ENCODE data around the gene SPATS2L.

SPATS2L gene

GRCh38 chr2:200353874-200354273, 47.4 kb downstream of the SPATS2L start:
- H3K4me1 ChIP-seq (ENCODE audit: insufficient read depth, poor library complexity, severe bottlenecking) = peaks cover 5% of the 10 kb centered on the region
- H3K4me3 ChIP-seq (ENCODE audit: severe bottlenecking) = no peak overlapping the region
- no peaks in the 10 kb centered on the region for H3K9me3 ChIP-seq (ENCODE audit: severe bottlenecking)
- H3K27me3 ChIP-seq (ENCODE audit: insufficient read depth, poor library complexity, severe bottlenecking) = no peaks in the 10 kb centered on the region
- no peaks in the 10 kb centered on the region for H3K36me3 ChIP-seq (ENCODE audit: low read depth)
- no peak for ATAC-seq (ENCODE audit: low read depth)
- no peak for DNase-seq (ENCODE audit: low spot score)
- H3K27ac ChIP-seq (ENCODE audit: poor library complexity, severe bottlenecking) = no peak overlapping the region
- TF ChIP-seq, protein P1, sequence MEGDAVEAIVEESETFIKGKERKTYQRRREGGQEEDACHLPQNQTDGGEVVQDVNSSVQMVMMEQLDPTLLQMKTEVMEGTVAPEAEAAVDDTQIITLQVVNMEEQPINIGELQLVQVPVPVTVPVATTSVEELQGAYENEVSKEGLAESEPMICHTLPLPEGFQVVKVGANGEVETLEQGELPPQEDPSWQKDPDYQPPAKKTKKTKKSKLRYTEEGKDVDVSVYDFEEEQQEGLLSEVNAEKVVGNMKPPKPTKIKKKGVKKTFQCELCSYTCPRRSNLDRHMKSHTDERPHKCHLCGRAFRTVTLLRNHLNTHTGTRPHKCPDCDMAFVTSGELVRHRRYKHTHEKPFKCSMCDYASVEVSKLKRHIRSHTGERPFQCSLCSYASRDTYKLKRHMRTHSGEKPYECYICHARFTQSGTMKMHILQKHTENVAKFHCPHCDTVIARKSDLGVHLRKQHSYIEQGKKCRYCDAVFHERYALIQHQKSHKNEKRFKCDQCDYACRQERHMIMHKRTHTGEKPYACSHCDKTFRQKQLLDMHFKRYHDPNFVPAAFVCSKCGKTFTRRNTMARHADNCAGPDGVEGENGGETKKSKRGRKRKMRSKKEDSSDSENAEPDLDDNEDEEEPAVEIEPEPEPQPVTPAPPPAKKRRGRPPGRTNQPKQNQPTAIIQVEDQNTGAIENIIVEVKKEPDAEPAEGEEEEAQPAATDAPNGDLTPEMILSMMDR (IDR thresholded peaks at IDR 0.05; ENCODE audit: poor library complexity, severe bottlenecking) = no peak

GRCh38 chr2:200354833-200355751, 48.6 kb downstream of the SPATS2L start:
- no peak overlapping the region for H3K4me3 ChIP-seq (ENCODE audit: severe bottlenecking)
- TF ChIP-seq, protein P1 (IDR thresholded peaks at IDR 0.05; ENCODE audit: poor library complexity, severe bottlenecking) = no peak
- no peaks in the 10 kb centered on the region for H3K36me3 ChIP-seq (ENCODE audit: low read depth)
- ATAC-seq (ENCODE audit: low read depth) = no peak
- H3K9me3 ChIP-seq (ENCODE audit: severe bottlenecking) = no peaks in the 10 kb centered on the region
- no peaks in the 10 kb centered on the region for H3K27me3 ChIP-seq (ENCODE audit: insufficient read depth, poor library complexity, severe bottlenecking)
- H3K4me1 ChIP-seq (ENCODE audit: insufficient read depth, poor library complexity, severe bottlenecking) = peaks cover 5% of the 10 kb centered on the region
- no peak overlapping the region for H3K27ac ChIP-seq (ENCODE audit: poor library complexity, severe bottlenecking)
- DNase-seq (ENCODE audit: low spot score) = no peak

GRCh38 chr2:200356321-200356720, 49.8 kb downstream of the SPATS2L start:
- Histone ChIP-seq H3K4me1 (ENCODE audit: insufficient read depth, poor library complexity, severe bottlenecking) (peaks cover 5% of the 10 kb centered on the region), H3K4me3 (ENCODE audit: severe bottlenecking) (no peak overlapping the region), H3K36me3 (ENCODE audit: low read depth) (no peaks in the 10 kb centered on the region), H3K9me3 (ENCODE audit: severe bottlenecking) (no peaks in the 10 kb centered on the region), H3K27me3 (ENCODE audit: insufficient read depth, poor library complexity, severe bottlenecking) (no peaks in the 10 kb centered on the region), H3K27ac (ENCODE audit: poor library complexity, severe bottlenecking) (no peak overlapping the region)
- no peak for DNase-seq (ENCODE audit: low spot score)
- TF ChIP-seq, protein P1 (IDR thresholded peaks at IDR 0.05; ENCODE audit: poor library complexity, severe bottlenecking) = no peak
- ATAC-seq (ENCODE audit: low read depth) = no peak

GRCh38 chr2:200356857-200357384, 50.4 kb downstream of the SPATS2L start:
- no peaks in the 10 kb centered on the region for H3K9me3 ChIP-seq (ENCODE audit: severe bottlenecking)
- no peak for DNase-seq (ENCODE audit: low spot score)
- no peaks in the 10 kb centered on the region for H3K27me3 ChIP-seq (ENCODE audit: insufficient read depth, poor library complexity, severe bottlenecking)
- no peak for ATAC-seq (ENCODE audit: low read depth)
- H3K27ac ChIP-seq (ENCODE audit: poor library complexity, severe bottlenecking) = no peak overlapping the region
- H3K4me1 ChIP-seq (ENCODE audit: insufficient read depth, poor library complexity, severe bottlenecking) = peaks cover 1% of the 10 kb centered on the region
- H3K36me3 ChIP-seq (ENCODE audit: low read depth) = no peaks in the 10 kb centered on the region
- TF ChIP-seq, protein P1 (IDR thresholded peaks at IDR 0.05; ENCODE audit: poor library complexity, severe bottlenecking) = no peak
- no peak overlapping the region for H3K4me3 ChIP-seq (ENCODE audit: severe bottlenecking)

GRCh38 chr2:200357845-200358244, 51.4 kb downstream of the SPATS2L start:
- no peak overlapping the region for H3K4me3 ChIP-seq (ENCODE audit: severe bottlenecking)
- H3K9me3 ChIP-seq (ENCODE audit: severe bottlenecking) = no peaks in the 10 kb centered on the region
- H3K4me1 ChIP-seq (ENCODE audit: insufficient read depth, poor library complexity, severe bottlenecking) = no peaks in the 10 kb centered on the region
- no peaks in the 10 kb centered on the region for H3K27me3 ChIP-seq (ENCODE audit: insufficient read depth, poor library complexity, severe bottlenecking)
- no peaks in the 10 kb centered on the region for H3K36me3 ChIP-seq (ENCODE audit: low read depth)
- no peak overlapping the region for H3K27ac ChIP-seq (ENCODE audit: poor library complexity, severe bottlenecking)
- TF ChIP-seq, protein P1 (IDR thresholded peaks at IDR 0.05; ENCODE audit: poor library complexity, severe bottlenecking) = no peak
- ATAC-seq (ENCODE audit: low read depth) (no peak), DNase-seq (ENCODE audit: low spot score) (no peak)
